Nucleus accumbens (tissue), 56 donors: ENCODE results near the gene TMEM232.
"Not testable (repeated sequence)": the region's sequence is repeated elsewhere in the genome, so short reads cannot be mapped to it uniquely, and the experiment has no call there.

Source experiments
- DNase-seq, 56 donors: peaks; one replicate each; lab custom pipeline; 2025; lab: John Stamatoyannopoulos, UW

The TMEM232 gene

DNA sequence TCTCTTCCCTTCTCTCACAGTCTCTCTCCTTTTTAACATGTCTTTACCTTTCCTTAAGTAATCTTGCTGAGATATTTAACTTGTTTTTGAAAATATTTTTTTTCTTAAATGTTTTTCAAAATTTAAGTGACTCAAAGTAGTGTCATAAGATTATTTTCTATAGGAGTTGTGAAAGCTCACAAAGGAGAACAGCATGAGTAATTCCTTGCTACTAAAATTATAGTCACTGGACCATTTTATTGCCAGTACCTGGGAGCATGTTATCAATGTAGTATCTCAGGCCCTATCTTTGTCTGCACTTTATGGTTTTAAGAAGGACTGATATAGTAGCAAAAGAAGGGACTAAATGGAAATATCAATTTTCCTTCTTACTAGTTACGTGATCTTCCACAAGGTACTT is 181.9 kb downstream of the TMEM232 start:
- DNase-seq = no peak

DNA sequence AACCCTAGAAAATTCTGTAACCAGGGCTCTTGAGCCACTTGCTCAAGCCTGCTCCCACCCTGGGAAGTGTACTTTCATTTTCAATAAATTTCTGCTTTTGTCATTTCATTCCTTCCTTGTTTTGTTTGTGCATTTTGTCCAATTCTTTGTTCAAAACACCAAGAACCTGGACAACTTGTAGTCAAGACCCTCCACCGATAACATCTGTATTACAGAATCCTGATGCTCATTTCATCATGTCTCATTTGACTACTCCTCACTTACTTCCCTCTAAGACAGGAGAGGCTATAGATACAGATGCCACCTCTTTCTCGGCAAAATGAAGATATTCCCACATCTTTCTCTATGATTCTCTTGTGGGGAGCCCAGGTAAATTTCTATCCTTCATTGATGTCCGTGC is 183.5 kb downstream of the TMEM232 start:
- DNase-seq = no peak

DNA sequence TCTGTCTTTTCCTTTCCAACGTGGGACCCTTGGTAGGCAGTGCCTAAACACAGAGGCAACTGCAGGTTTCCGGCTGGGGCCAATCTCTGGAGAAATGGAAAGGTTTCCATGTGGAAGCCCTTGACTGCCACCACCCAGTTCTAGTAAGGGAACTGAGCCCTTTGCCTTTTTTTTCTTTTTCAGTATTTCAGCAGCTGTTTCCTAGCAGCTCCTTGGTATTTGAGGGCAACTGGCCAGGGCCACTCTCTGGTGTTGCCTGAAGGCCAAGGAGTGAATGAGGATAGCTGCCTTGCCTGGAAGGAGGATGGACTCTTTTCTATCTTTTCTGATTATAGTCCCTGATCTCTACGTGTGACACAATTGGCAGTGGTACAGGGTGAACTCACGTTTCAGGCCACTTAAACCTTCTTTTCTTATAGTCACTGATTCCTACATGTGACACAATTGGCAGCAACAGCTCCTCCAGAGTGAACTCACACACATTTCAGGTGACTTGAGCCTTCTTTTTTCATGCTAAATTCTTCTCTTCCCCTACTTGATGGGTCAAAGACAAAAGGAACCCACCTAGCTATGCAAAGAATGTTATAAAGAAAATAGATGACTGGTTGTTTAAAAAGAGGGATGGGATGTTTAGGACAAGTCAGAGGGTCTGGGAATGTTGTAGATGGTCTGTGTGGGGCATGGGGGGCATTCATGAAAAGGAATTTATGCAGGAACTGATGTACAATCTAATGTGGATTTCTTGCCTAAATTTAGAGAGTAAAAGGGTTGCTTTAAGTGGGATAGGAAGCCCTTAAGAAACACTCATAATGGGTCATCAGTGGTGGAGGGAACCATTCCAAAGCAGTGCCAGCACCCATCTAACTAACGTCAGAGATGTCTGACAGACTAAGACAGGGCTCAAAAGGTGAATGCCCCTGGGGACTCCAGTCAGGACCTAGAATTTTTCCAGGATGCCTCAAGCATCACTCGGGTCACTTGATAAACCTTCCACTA is 190.1 kb downstream of the TMEM232 start:
- peak in 17 of 56 donors; percentile 1 to 60 (median 9) for DNase-seq

GRCh38 chr5:110535146-110535545 is 191.3 kb downstream of the TMEM232 start:
- DNase-seq = not testable (repeated sequence)

DNA sequence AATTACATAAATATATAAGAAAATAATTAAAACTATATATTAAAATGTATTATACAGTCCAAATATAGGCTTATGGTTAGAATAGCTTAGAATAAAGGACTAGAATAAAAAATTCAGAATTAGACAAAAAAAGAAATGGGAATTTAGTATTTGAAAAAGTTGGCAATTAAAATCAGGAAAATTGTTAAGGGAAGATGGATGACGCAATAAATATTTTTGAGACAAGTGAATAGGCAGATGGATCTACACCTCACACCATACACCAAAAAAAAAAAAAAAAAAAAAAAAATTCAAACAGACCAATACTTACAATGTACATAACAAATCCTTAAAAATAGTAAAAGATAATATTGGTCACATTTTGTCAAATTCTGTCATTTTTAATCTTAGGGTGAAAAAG is 200.7 kb downstream of the TMEM232 start:
- DNase-seq = no peak

GRCh38 chr5:110517396-110517795 is 209.1 kb downstream of the TMEM232 start:
- no peak for DNase-seq

DNA sequence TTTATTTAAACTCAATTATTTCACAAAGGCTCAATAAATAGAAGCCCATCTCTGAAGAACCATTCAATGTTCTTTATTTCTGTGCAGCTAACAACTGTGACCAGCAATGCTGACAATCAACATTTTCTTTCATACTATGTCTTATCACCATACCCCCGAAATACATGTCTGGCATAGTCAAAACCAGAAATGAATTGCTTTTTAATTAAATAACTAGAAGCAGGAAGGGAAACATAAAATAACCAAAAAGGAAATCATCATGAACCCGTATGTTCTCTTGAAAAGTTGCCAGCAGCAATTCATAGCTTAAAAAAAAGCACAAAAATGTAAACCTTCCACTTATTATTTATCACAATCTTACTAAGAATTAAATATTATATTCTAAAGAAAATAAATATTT is 212.4 kb downstream of the TMEM232 start:
- no peak for DNase-seq

DNA sequence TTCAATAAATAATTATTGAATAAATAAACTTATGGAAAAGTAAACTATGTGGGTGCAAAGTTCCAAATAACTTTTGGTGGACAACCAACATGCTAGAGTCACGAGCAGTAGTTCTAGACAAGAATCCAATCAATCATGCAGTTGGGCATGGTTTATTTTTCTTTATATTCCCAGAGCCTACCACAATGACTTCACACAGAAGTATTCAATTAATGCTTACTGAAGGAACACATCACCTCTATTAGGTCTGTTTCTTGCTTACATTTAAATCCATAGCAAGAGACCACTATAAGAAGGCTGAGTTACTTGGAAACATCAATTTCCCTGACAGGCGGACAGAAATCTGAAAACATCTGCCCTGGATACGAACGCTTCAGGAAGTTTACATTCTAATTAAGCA is 214.2 kb downstream of the TMEM232 start:
- DNase-seq = no peak

- no peak for DNase-seq
Observed at GRCh38 chr5:110510146-110510545, 216.3 kb downstream of the TMEM232 start.

- no peak for DNase-seq
Observed at GRCh38 chr5:110507972-110508371, 218.5 kb downstream of the TMEM232 start.

GRCh38 chr5:110506378-110506777 is 220.1 kb downstream of the TMEM232 start:
- DNase-seq = no peak

GRCh38 chr5:110496276-110496675 is 230.2 kb downstream of the TMEM232 start:
- DNase-seq = no peak

GRCh38 chr5:110492446-110492845 is 234.0 kb downstream of the TMEM232 start:
- no peak for DNase-seq

DNA sequence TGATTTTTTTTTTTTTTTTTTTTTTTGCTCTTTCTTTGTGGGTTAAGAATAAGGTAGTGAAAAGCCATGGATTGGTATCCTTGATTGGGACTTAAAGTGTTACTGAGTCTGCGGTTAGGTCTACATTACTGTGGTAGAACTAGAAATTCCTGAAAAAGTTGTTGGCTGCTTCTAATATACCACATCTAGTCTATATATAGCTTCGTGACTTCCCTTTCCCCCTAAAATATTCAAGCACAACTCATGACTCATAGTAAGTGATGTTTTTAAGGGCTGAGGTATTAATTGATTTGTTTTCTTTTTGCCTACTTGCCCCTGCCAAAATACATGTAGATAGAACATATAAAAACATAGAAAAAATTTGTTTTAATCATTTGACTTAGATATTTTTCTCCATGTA is 247.6 kb downstream of the TMEM232 start:
- no peak for DNase-seq

DNA sequence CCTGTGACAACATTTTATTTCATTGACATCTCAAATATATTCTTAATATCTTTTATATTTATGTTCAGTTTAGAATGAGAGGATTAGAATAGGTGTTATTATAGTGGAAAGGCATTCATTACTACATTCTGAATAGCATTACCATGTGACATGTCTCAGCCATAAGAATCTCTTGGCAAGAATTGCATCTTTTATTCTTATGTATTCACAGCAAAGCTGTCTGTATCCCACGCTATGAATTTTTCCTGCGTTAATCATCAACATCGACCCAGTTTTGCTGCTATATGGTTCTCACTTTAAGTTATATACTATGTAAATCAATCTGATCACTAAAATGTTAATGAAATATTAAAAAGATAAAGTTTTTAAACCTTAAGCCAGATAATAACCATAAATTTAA is 248.6 kb downstream of the TMEM232 start:
- no peak for DNase-seq

GRCh38 chr5:110476164-110476563 is 250.3 kb downstream of the TMEM232 start:
- no peak for DNase-seq

DNA sequence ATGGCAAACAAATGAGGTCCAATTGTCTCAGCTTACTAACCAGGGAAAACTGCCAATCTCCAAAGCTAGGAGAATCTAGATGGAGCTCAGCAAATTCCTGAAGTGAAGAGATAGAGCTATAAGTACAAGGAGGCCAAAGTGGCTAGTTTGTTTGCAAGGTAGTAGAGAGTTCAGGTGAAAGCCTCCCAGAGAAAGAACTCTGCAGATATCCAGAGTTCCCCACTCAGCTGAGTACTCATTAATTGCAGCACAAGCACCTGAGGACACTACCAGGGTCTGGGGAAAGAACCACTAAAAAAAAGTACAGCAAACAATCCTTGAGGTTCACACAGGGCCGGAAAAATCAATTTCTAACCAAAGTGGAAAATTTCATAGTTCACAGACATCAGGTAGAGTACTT is 250.9 kb downstream of the TMEM232 start:
- DNase-seq = no peak

DNA sequence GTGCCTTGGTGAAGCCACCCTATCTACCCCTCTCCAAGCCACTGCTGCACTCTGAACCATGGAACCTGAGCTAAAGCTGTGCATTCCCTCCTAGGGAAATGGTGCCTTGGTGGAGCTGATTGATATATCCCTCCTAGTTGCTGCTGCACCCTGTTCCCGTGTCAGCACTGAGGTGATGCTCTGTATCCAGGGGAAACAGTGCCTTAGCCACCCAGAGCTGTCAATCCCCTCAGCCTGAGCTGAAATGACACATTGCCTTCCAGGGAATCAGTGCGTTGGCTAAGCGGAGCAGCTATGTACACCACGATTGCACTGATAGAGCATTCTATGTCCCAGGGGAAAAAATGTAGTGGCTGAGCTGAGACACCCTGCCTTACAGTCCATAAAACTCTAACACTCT is 257.0 kb downstream of the TMEM232 start:
- peak in 1 of 56 donors; percentile 1 for DNase-seq

DNA sequence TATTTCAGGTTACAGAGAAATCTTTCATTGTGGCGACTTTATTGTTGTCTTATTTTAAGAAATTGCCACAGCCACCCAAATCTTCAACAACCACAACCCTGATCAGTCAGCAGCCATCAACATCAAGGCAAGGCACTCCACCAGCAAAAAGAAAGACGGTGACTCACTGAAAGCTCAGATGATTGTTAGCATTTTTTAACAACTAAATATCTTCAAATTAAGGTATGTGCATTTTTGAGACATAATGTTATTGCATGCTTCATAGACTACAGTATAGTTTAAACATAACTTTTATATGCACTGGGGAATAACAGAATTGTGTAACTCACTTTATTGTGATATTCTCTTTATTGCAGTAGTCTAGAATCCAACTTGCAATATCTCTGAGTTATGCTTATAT is 263.4 kb downstream of the TMEM232 start:
- no peak for DNase-seq

- DNase-seq = no peak
Observed at GRCh38 chr5:110460837-110461236, 265.6 kb downstream of the TMEM232 start.

DNA sequence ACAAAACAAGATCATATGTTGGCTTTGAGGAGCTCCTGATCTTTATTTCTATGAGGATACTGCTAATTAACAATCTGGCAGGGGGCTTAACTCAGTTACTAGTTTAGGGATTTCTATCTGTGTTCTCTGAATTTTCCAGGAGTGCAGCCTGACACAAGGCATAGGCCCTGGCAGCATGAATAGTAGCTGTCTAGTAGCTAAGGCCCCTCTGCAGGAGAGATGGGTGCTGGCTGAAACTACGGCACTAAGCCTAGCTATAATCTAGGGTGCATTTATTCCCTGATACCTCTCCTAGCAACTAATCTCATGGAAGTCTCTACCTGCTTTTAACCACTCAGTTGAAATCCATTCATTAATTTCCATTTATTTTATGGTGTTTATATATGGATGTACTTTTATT is 268.2 kb downstream of the TMEM232 start:
- DNase-seq = no peak

DNA sequence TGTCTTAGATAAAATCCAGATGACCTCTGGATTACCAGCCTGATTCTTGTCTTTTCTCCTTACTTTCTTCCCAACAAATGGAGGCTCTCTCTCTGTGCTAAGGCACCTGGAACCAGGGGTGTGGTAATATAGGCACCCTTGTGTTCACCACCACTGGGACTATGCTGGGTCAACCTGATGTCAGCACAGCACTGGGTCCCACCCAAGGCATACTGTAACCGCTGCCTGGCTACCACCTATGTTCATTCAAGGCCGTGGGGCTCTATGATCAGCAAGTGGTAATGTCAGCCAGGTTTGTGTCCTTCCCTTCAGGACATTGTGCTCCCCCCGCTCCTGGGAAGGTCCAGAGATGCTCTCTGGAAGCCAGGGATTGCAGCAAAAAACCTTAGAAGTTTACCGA is 283.6 kb downstream of the TMEM232 start:
- DNase-seq = no peak
